HFF-Myc (cell line): ENCODE measurements around the gene GYS2.
"Not testable (repeated sequence)": the region's sequence is repeated elsewhere in the genome, so short reads cannot be mapped to it uniquely, and the experiment has no call there.

Source experiments
- DNase-seq: peaks from one replicate; pipeline ENCODE4 v3.0.0-alpha.2; 2011; ENCODE audit warnings: low read depth; ENCODE audit errors: extremely low read depth
- H3K4me3 ChIP-seq: replicated peaks from 2 replicates; pipeline ENCODE4 v1.5.1; 2011; ENCODE audit warnings: low read depth, mild to moderate bottlenecking, control low read depth, low read length
- CTCF ChIP-seq: IDR thresholded peaks from 2 replicates; pipeline ENCODE4 v1.5.1; 2012; ENCODE audit warnings: mild to moderate bottlenecking, low read depth, low read length, control low read depth; ENCODE audit errors: missing control alignments

Gene GYS2

GRCh38 chr12:21604245-21605101 lies at the start of gene GYS2:
Gene GYS2, minus strand, starts transcription at chr12:21604847. Its CDS starts 255 bp downstream, at chr12:21604592.
- DNase-seq: no peak
- no peak within 1 kb of the TSS for H3K4me3 ChIP-seq
- TF ChIP-seq CTCF: no peak

- no peak overlapping the region for H3K4me3 ChIP-seq
- DNase-seq: no peak
- TF ChIP-seq CTCF: no peak
Measured at GRCh38 chr12:21651821-21652220, 47.2 kb upstream of the GYS2 start.

- no peak for TF ChIP-seq CTCF
- DNase-seq: no peak
- H3K4me3 ChIP-seq: no peak overlapping the region
Measured at GRCh38 chr12:21650997-21651396, 46.4 kb upstream of the GYS2 start.

- no peak overlapping the region for H3K4me3 ChIP-seq
- no peak for TF ChIP-seq CTCF
- DNase-seq: no peak
Measured at GRCh38 chr12:21649034-21649433, 44.4 kb upstream of the GYS2 start.

GRCh38 chr12:21648378-21648777 lies 43.7 kb upstream of the GYS2 start:
- TF ChIP-seq CTCF: no peak

GRCh38 chr12:21647179-21647578 lies 42.5 kb upstream of the GYS2 start:
- H3K4me3 ChIP-seq: no peak overlapping the region
- TF ChIP-seq CTCF: no peak
- DNase-seq: no peak

More at GRCh38 chr12:21648378-21648777, 43.7 kb upstream of the GYS2 start:
- H3K4me3 ChIP-seq: no peak overlapping the region
- DNase-seq: no peak

- not testable (repeated sequence) for H3K4me3 ChIP-seq, DNase-seq
Measured at GRCh38 chr12:21645041-21645500, 40.4 kb upstream of the GYS2 start.
